Stimulated activated CD8-positive, alpha-beta memory T cell treated with anti-CD3 and anti-CD28 coated beads, Interleukin-15, amount 100 ng/mL, for 4 hours (primary cell): ENCODE results near the gene MATN1.
"Not testable (repeated sequence)": the region's sequence is repeated elsewhere in the genome, so short reads cannot be mapped to it uniquely, and the experiment has no call there.

ENCODE experiments used
- DNase-seq, 2 donors: peaks; one replicate each; pipeline ENCODE4 v3.0.0-alpha.2; 2020; ENCODE audit warnings: low read depth in 2 of 2

MATN1 gene, protein sequence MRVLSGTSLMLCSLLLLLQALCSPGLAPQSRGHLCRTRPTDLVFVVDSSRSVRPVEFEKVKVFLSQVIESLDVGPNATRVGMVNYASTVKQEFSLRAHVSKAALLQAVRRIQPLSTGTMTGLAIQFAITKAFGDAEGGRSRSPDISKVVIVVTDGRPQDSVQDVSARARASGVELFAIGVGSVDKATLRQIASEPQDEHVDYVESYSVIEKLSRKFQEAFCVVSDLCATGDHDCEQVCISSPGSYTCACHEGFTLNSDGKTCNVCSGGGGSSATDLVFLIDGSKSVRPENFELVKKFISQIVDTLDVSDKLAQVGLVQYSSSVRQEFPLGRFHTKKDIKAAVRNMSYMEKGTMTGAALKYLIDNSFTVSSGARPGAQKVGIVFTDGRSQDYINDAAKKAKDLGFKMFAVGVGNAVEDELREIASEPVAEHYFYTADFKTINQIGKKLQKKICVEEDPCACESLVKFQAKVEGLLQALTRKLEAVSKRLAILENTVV

DNA sequence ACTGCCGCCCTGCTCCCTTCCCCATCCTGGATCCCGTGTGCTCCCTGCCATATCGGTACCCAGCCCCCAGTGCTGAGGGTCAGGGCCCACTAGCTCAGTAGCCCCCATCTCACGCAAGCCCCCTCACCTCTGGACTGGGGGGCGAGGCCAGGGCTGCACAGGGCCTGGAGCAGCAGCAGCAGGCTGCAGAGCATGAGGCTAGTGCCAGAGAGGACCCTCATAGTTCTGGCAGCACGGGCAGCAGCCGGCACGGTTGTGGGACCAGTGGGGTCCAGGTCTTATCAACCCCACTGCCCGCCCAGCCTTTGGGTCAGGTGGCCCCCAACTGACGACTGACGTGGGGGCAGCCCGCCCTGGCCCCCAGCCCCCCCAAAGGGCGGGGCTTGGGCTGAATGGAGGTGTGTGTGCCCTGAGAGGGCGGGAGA, at the start of gene MATN1:
Gene MATN1, minus strand, starts transcription at position 255 of the 425 bp plus-strand sequence. Its CDS starts 34 bp downstream, at position 221.
- no peak for DNase-seq

DNA sequence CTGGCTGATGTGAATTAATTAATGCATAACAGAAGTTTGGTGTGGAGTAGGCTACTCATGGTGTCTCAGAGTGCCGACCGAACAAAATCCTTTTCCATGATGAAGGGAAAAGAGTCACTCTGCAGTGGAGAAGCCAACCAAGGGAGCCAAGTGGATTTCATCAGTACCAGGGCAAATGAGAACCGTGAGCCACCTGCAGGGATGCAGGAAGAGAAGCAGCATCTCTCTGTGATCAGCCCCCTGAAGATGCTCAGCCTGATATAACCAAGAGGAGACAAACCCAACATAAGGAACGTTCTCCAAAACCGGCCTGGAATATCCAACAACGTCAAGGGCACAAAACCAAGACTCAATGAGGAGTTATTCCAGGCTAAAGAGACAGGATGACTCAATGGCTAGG, 47.6 kb upstream of the MATN1 start:
- no peak for DNase-seq

DNA sequence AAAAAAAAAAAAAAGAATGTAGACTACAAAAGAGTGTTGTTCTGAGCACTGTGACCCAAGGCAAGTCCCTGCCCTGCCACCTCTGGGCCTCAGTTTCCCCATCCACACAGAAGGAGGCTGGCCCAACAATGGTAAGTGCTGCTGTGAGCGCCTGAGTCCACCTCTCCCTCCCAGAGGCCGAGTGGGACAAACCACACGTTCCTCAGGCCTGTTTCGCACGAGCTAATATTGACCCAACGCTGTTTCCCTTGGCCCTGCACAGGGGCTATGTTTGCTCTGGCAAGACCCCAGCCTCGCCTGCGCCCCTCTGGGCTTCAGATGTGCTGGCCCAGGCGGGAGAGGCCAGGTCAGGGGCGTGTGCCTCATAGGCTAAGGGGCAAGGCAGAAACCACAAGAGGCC, 46.8 kb upstream of the MATN1 start:
- DNase-seq, result no peak

DNA sequence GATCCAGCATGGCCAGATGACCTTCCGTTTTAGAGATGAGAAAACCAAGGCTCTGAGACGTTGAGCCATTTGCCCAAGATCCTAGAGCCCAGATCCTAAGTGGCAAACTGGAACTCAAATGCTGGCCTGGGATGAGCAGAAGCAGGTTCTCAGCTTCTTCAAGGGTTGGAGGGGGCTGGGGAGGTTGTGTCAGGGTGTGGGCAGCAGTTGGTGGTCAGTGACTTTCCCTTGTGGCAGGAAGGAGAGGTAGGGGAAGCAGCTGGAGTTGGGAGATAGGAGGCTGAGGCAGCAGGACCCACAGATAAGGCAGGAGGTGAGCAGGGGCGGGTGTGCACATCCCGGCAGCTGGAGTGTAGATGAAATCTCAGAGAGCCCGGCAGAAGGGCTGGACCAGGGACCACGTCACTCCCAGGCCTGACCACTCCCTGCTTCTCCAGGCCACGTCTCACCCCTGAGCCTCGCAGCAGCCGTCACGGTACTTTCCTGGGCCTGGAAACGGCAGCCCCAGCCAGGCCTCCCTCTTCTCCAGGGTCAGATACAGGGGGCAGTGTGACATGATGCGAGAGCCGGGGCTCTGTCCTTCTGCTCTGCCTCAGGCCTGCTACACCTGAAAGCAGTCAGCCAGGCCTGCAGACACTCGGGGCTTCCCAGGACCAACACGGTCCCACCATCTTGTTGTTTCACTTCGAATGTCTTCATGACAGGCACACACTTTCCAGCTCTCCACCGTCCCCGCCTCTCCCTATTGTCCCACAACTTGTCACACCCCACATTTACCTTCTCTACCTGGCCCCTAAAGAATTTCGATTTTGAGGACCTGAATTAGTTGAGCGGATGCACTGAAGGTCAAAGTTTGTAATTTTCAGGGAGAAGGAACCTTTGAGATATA, 45.7 kb upstream of the MATN1 start:
- DNase-seq, result no peak

DNA sequence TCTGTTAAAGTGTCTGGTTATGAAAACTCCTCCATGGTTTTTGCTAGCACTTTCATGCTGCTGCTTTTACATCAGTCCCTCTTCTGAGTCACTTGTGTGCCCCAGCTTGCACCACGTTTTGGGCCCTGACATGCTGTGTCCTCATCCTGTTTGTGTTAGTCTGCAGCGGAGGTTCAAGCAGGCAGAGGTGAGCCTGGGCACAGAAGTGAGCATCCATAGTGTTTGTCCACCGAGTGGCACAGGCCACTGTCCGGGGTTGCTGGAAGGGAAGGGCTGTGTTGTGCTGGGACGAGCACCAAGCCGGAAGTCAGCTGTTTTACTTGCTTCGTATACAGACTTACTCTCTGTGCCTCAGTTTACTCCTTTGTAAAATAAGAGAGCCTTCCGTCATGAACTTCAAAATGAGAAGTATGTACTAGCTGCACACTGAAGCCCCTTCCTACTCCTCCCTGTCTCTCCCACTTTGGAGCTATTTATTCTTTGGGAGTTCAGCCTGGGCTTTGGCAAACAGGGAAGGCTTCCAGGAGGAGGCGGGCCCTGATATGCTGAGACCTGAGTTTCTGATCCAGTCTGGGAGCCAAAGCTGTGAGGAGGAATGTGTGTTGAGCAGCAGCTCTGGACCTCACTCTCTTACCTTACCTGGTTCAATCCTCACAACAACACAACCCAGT, 44.9 kb upstream of the MATN1 start:
- no peak for DNase-seq

DNA sequence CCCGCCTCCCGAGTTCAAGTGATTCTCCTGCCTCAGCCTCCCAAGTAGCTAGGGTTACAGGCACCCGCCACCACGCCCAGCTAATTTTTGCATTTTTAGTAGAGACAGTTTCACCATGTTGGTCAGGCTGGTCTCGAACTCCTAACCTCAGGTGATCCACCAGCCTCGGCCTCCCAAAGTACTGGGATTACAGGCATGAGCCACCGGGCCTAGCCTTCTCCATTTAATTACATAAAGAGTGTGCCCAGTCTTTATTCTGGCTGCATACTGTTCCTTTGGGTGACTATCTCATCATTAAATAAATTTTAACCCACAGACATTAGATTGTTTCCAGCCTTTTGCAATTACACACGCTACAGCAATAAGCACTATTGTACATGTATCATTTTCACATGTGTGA, 43.6 kb upstream of the MATN1 start:
- DNase-seq, result not testable (repeated sequence)

DNA sequence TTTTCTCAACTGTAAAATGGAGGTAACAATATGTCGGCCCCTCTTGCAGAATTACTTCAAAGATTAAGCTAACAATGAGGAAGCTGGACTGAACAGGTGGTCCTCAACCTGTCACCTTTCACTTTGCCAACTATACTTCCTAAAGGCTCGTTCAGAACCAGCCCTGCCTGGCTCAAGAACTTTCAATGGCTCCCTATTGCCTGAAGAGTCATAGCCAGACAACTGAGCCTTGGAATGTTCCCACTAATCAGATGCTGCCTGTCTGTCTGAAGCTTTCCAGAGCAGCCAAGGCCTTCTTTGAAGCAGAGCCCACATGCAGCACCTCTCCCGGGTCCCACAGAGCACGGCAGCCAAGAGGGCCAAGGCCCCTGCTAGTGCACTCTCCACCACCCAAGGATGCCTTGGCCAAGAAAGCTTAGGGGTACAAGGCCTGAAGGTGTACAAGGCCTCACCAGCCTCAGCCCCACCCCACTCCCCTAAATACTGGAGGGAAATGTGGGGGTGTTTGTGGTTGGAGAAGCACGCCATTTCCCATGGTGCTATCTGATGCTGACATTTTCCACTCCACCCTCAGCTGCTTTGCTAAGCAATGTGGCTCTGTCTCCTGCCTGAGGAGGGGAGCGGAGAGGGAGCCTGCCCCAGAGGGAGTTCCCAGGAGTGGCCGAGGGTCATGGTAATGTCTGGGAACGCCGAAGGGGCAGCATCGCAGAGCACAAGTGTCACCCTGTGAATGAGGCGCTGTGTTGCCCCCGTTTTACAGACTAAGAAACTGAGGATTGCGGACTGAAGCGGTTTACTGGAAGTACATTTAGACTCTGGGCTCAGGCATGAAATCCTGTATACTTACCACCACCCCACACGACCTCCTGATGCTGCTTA, 42.4 kb upstream of the MATN1 start:
- DNase-seq, result no peak

DNA sequence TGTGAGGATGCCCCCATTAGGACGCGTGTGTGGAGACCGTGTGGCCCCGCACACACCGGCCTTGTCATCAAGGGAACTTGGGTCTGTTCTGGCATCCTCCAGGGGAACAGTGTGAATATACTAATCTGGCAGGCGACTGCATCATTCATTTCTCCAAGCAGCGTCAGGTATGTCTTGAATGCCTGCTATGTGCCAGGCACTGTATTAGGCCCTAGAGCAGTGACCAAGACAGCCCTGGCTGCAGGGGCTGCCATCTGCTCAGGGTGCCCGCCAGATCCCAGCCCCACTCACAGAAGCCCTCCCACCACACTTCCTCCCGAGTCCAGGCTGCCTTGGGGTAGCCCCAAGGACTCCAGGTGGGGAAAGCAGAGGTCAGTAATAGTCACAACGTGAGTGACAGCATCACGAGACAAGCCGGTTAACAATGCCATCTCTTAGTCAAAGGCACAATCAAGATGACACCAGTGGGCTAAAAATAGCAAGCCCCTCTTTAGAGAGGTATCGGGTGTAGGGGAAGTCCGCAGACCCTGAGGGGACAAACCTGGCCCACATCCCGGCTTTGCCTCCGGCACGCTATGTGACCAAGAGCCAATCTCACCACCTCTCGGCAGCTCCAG, 41.7 kb upstream of the MATN1 start:
- DNase-seq, result no peak

DNA sequence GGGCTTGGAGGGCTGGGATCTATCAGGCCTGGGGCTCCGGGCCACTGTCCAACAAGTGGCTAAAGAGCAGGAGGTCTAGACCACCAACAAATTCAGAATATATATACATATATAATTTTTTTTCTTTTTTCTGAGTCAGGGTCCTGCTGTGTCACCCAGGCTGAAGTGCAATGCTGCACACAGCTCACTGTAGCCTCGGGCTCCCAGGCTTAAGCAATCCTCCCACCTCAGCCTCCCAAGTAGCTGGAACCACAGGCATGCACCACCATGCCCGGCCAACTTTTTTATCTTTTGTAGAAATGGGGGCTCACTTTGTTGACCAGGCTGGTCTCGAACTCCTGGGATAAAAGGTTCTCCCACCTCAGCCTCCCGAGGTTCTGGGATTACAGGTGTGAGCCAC, 41.0 kb upstream of the MATN1 start:
- DNase-seq, result no peak

DNA sequence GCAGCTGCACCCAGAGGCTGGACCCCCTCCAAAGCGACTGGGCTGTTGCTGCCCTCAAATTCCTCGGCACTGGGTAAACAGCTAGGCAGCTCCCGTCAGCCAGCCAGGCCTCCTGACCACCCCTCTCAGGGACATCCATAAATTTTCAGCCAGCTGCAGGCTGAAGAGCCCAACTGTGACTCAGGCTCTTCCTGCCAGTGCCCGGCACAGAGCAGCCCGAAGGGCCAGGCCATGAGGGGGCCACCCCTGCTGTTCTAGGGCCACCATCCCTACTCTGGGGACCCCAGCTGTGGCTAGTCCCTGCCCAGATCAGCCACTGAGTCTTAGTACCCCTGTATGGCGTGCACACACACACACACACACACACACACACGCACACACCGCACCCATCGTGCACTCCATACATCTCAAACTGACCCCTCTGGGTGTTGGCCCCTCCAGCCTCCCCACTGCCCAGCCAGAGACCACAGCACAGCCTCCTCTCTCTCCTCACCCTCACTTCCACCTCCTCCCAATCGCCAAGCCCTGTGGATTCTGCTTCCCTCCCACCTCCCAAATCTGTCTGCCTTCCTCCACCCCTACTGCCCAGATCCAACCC, 40.4 kb upstream of the MATN1 start:
- DNase-seq, result no peak

DNA sequence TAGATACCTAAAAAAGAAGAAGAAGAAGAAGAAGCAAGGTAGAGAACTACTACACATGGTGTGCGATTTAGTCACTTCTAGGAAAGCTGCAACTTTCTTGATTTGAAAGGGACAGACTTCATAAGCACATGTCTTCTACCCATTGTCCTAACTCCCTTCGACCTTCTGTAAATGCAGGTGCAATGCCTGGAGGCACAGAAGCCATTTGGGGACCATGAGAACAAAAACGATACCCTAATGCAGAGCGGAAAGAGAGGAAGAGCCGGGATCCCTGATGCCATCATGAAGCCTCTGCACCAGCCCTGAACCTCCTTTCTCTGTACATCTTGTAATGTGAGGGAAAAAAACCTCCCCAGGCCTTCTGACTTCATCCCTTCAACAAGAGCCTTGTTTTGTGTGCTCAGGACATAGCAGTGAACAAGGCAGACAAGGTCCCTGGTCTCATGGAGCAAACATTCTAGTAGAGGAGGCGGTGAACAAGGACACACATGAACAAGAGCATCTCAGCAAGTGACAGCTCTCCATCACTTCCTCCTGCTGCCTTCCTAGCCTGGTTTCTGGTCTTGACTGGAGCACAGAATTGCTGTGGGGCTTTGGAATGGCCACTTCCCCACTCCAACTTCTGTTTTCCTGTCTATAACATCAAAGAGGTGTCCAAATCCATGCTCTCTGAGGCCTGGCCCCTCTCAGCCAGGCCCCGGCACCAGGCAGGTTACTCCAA, 39.7 kb upstream of the MATN1 start:
- no peak for DNase-seq

DNA sequence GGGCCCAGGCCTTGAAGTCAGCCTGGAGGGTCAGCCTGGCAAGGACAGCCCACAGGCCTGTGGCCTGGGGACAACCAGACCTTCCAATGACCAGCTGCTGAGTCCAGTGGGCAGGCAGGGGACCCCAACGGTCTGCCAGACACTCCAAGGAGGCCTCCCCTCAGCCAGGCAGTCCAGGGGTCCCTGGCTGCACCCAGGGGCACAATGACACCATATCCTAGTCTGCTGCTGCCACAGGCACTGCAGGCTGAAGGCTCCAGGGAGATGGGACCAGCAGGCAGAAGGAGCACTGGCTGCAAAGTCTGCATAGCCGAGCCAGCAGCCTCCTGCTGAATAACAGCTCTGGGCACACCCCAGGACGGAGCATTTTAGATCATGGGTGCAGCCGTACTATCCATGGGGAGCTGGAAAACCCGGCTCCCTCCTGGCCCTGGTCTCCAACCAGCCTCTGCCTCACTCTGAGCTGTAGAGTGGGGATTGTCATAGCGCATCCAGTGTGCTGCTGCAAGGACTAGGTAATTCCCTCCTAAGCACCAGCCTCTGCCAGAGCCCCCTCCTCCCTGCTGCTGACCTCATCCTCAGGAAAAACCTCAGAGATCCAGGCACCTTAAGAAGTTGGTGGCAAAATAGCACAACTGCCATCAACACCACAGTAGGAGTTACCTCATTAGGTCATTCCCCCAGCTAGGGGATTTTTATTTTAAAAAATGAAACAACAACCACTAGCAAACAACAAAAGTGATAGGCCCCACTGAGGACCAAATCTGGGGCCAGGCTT, 39.0 kb upstream of the MATN1 start:
- no peak for DNase-seq

DNA sequence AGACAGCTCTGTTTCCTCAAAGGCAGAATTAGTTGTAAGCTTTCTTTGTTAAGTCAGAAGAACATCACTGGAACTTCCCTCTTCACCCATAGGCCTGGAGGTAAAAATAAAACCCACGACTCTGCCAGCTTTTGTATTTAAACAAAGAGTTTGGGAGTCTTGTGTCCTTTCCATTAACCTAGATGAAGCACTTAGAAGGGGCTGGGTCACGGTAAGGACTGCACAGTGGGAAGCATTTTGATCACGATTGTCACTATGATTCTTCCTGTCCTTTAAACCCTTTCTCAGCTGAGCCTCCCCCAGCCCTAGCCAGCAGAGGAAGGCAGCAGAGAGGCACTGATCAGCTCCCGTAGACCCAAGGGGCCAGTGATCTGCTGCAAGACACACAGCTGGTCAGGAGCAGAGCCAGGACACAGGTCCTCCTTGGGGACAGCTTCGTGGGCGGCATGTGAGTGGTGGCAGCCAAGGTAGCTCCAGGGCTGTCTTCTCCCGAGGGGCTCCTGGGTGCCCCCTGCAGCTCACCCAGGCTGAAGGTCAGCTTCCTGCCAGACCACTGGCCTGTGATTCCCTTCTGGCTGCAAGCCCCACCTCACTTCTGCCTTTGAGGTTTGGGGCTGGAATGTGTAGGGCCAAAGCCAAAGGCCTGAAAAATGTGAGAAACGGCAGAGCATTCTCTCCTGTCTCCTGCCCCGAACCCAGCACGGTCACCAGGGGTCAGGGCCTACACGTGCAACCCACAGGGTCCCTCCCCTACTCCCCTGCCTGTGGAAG, 38.2 kb upstream of the MATN1 start:
- DNase-seq, result no peak

DNA sequence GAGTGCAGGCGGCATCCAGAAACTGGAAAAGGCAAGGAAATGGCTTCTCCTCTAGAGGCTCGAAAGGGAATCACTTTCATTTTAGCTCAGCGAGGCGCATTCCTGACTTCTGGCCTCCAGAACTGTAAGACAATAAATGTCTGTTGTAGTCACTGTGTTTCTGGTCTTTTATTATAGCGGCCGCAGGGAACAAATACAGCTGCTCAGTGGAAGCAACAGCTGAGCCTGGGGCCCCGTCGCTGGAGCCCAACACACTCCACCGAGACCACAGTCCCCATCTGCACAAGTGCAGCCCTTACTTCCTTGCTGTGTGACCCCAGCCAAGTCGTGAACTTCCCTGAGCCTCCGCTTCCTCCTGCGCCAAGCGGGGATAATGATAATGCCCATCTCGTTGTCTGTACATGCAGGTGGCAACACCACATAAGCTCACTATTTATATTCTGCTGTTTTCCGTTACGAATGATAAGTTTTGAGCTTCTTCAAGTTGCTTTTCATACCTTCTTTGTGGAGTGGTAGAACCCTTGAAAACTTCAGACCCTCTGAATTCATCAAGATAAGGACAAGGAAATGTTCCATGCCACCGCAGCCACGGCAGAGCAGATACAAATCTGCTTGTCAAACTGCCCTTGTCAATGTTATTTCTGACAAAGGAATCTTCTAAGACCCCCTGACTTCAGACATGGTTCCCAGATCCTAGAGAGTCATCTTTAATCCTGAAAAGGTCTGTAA, 37.4 kb upstream of the MATN1 start:
- DNase-seq, result no peak

DNA sequence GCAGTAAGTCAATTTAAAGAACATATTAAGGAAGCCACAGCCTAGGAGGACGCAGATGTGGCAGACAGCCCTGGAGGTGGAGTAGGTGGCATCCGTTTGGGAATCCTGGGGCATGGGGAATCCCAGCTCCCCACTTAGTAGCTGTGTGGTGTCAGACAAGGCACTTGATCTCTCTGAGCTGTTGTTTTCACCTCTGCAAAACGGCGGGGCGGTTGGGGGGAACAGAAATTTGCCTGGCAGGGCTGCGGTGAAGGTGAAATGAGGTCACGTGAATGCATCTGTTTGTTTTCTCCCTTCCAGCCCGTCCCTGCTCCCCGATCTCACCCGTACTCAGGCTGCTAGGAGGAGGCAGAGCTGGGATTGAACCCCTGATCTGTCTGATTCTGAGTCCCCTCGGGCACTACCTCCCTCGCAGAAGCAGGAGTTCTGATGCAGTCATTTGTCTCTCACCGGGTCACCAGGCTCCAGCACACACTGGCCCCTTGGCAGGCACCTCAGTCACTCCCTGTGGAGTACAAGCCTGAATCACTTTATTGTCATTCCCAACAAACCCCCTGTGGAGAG, 36.4 kb upstream of the MATN1 start:
- DNase-seq, result no peak

DNA sequence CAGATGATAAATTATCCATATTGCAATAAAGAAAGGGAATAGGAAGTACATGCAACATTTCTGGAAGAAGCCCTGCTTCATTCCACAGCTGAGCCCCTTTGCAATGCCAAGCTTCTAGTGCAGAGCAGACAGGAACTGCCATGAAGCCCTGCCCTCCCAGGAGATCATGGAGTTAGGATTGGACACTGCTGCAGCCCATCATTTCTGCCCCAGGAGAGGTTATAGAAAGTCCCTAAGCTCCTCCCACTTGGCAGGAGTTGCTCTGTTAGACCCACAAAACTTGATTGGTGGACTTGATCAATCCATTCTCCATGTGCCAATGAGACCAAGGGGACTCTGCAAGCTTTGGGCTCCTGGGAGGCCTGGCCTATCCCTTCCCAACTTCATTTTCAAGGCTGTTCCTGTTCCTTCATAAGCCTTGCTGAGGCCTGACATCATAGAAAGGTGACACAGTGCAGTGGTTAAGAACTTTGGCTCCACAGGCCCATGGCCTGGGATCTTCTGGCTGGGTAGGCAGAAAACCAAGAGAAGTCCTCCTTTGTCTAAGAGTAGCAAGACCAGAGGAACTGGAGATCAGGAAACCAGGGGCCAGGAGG, 35.5 kb upstream of the MATN1 start:
- no peak for DNase-seq
